NCI-H82 treated with DMSO at 0.1 percent for 48 hours (cell line): ENCODE data around the gene AMIGO1.
"Not testable (repeated sequence)": the region's sequence is repeated elsewhere in the genome, so short reads cannot be mapped to it uniquely, and the experiment has no call there.

ENCODE experiments used
- DNase-seq: peaks from one replicate; lab custom pipeline; 2025; ENCODE audit not compliant: unreplicated experiment; lab: John Stamatoyannopoulos, UW

The AMIGO1 gene

GRCh38 chr1:109485001-109485400 lies 24.5 kb downstream of the AMIGO1 start:
- no peak for DNase-seq

- DNase-seq = no peak
Measured at GRCh38 chr1:109484519-109484975, 25.0 kb downstream of the AMIGO1 start.

GRCh38 chr1:109483672-109484518 lies 25.6 kb downstream of the AMIGO1 start, which contains the start of gene ATXN7L2:
TSS of gene ATXN7L2 (plus strand) at chr1:109483905. CDS start at chr1:109483954, 49 bp downstream.
- peak; percentile 80 for DNase-seq

- DNase-seq = peak; percentile 78
Measured at GRCh38 chr1:109482791-109483671, 26.5 kb downstream of the AMIGO1 start.

- DNase-seq = no peak
Measured at GRCh38 chr1:109482242-109482641, 27.3 kb downstream of the AMIGO1 start.

- no peak for DNase-seq
Measured at GRCh38 chr1:109481646-109482045, 27.9 kb downstream of the AMIGO1 start.

GRCh38 chr1:109479901-109480300 lies 29.6 kb downstream of the AMIGO1 start:
- no peak for DNase-seq

GRCh38 chr1:109479311-109479710 lies 30.2 kb downstream of the AMIGO1 start:
- no peak for DNase-seq

GRCh38 chr1:109478806-109479205 lies 30.7 kb downstream of the AMIGO1 start:
- no peak for DNase-seq

GRCh38 chr1:109477821-109478220 lies 31.7 kb downstream of the AMIGO1 start:
- DNase-seq = no peak

GRCh38 chr1:109476825-109477224 lies 32.7 kb downstream of the AMIGO1 start:
- DNase-seq = no peak

- DNase-seq = no peak
Measured at GRCh38 chr1:109475261-109475660, 34.3 kb downstream of the AMIGO1 start.

- no peak for DNase-seq
Measured at GRCh38 chr1:109474697-109475096, 34.8 kb downstream of the AMIGO1 start.

GRCh38 chr1:109473284-109474057 lies 36.1 kb downstream of the AMIGO1 start:
- DNase-seq = not testable (repeated sequence)

GRCh38 chr1:109472779-109473178 lies 36.7 kb downstream of the AMIGO1 start:
- DNase-seq = no peak

GRCh38 chr1:109470245-109470644 lies 39.3 kb downstream of the AMIGO1 start:
- no peak for DNase-seq

GRCh38 chr1:109468903-109469302 lies 40.6 kb downstream of the AMIGO1 start:
- DNase-seq = no peak

- DNase-seq = no peak
Measured at GRCh38 chr1:109468061-109468460, 41.5 kb downstream of the AMIGO1 start.

GRCh38 chr1:109467301-109467777 lies 42.2 kb downstream of the AMIGO1 start:
- DNase-seq = no peak

- DNase-seq = no peak
Measured at GRCh38 chr1:109466452-109467300, 42.9 kb downstream of the AMIGO1 start, which contains the start of gene SYPL2. TSS of gene SYPL2 (plus strand) at chr1:109466546. CDS start at chr1:109466844, 298 bp downstream.
